Immature natural killer cell (primary cell): ENCODE measurements around the gene MCRIP1. TPM values are rescaled to one million over a fixed set of nuclear protein-coding genes. Genes with fewer than 3 reads are reported as not detected.
A peak's percentile ranks its signal among the peaks of the same experiment; 100 is the strongest.

Source experiments
- DNase-seq, 3 donors: peaks; one replicate each; pipeline ENCODE4 v3.0.0; 2022; ENCODE audit warnings: mixed read lengths in 1 of 3
- H3K27ac Mint-ChIP-seq, 6 donors: one replicate each; pipeline ENCODE4 v1.8.0; 2020; ENCODE audit warnings: mixed read lengths in 6 of 6, mild to moderate bottlenecking in 5 of 6, inconsistent platforms in 4 of 6, moderate library complexity in 3 of 6
- H3K27me3 Mint-ChIP-seq, 3 donors: one replicate each; pipeline ENCODE4 v1.8.0; 2020 to 2021; ENCODE audit warnings: low read depth in 3 of 3, mild to moderate bottlenecking in 3 of 3, mixed read lengths in 3 of 3, moderate library complexity in 3 of 3, inconsistent platforms in 1 of 3
- H3K36me3 Mint-ChIP-seq, 3 donors: one replicate each; pipeline ENCODE4 v1.8.0; 2020; ENCODE audit warnings: mixed read lengths in 3 of 3, inconsistent platforms in 2 of 3, mild to moderate bottlenecking in 2 of 3
- H3K4me1 Mint-ChIP-seq, 2 donors: one replicate each; pipeline ENCODE4 v1.8.0; 2020; ENCODE audit warnings: inconsistent platforms in 2 of 2, mild to moderate bottlenecking in 2 of 2, mixed read lengths in 2 of 2, moderate library complexity in 1 of 2
- H3K4me3 Mint-ChIP-seq, 5 donors: one replicate each; pipeline ENCODE4 v1.8.0; 2020; ENCODE audit warnings: mild to moderate bottlenecking in 5 of 5, mixed read lengths in 5 of 5, inconsistent platforms in 3 of 5, moderate library complexity in 3 of 5
- H3K9me3 Mint-ChIP-seq, 6 donors: one replicate each; pipeline ENCODE4 v1.8.0; 2020; ENCODE audit warnings: mild to moderate bottlenecking in 6 of 6, mixed read lengths in 6 of 6, inconsistent platforms in 4 of 6, moderate library complexity in 3 of 6
- polyA plus RNA-seq, 3 donors: library from polyadenylated mRNA; unstranded; fragments of 300-500 nt; fragmentation: Illumina TruSeq; gene quantifications; one replicate each; pipeline ENCODE4 v1.2.3, GENCODE V29; 2021

The MCRIP1 gene
- polyA plus RNA-seq, 3 donors from 2014 or later, result 112 to 178 (median 124) TPM

- H3K9me3 Mint-ChIP-seq, result peaks cover 0 to 2% (median under 1%) of the 10 kb centered on the region in 6 donors
- H3K36me3 Mint-ChIP-seq, result peaks cover 0 to 11% (median 3%) of the 10 kb centered on the region in 3 donors
- peaks cover 9 to 25% (median 10%) of the 10 kb centered on the region in 3 donors for H3K27me3 Mint-ChIP-seq
- no peak overlapping the region for H3K27ac Mint-ChIP-seq
- peak overlapping the region; percentile 21 to 96 (median 92) for H3K4me3 Mint-ChIP-seq
- H3K4me1 Mint-ChIP-seq, result peaks cover 38 to 44% of the 10 kb centered on the region in 2 donors
- DNase-seq, result no peak
Observed at GRCh38 chr17:81858170-81858966, 25.3 kb upstream of the MCRIP1 start.

GRCh38 chr17:81854974-81855774, 22.1 kb upstream of the MCRIP1 start:
- H3K4me3 Mint-ChIP-seq, result no peak overlapping the region
- H3K9me3 Mint-ChIP-seq, result peaks cover 0 to 1% (median 0%) of the 10 kb centered on the region in 6 donors

GRCh38 chr17:81852237-81852636, 19.1 kb upstream of the MCRIP1 start:
- no peak overlapping the region for H3K27ac Mint-ChIP-seq
- H3K9me3 Mint-ChIP-seq, result no peaks in the 10 kb centered on the region
- peaks cover 0 to 2% (median 0%) of the 10 kb centered on the region in 3 donors for H3K27me3 Mint-ChIP-seq
- peaks cover 0 to 5% of the 10 kb centered on the region in 2 donors for H3K4me1 Mint-ChIP-seq
- peaks cover 0 to 7% (median 3%) of the 10 kb centered on the region in 3 donors for H3K36me3 Mint-ChIP-seq
- H3K4me3 Mint-ChIP-seq, result no peak overlapping the region
- DNase-seq, result no peak

More at GRCh38 chr17:81854974-81855774, 22.1 kb upstream of the MCRIP1 start:
- no peak for DNase-seq
- Mint-ChIP-seq H3K27me3 (peaks cover 0 to 6% (median 2%) of the 10 kb centered on the region in 3 donors), H3K36me3 (peaks cover 0 to 15% (median 3%) of the 10 kb centered on the region in 3 donors), H3K4me1 (peaks cover 22 to 27% of the 10 kb centered on the region in 2 donors), H3K27ac (no peak overlapping the region)

- Mint-ChIP-seq H3K27me3 (peaks cover 0 to 2% (median 0%) of the 10 kb centered on the region in 3 donors), H3K4me3 (no peak overlapping the region), H3K4me1 (peaks cover 0 to 5% of the 10 kb centered on the region in 2 donors), H3K27ac (no peak overlapping the region), H3K9me3 (no peaks in the 10 kb centered on the region), H3K36me3 (peaks cover 0 to 7% (median 3%) of the 10 kb centered on the region in 3 donors)
- no peak for DNase-seq
Observed at GRCh38 chr17:81851423-81851822, 18.3 kb upstream of the MCRIP1 start.

GRCh38 chr17:81849457-81849856, 16.4 kb upstream of the MCRIP1 start:
- no peak overlapping the region for H3K4me3 Mint-ChIP-seq
- H3K27ac Mint-ChIP-seq, result no peak overlapping the region
- H3K27me3 Mint-ChIP-seq, result peaks cover 0 to 5% (median 0%) of the 10 kb centered on the region in 3 donors
- peaks cover 0 to 5% of the 10 kb centered on the region in 2 donors for H3K4me1 Mint-ChIP-seq
- H3K9me3 Mint-ChIP-seq, result no peaks in the 10 kb centered on the region
- no peak for DNase-seq
- peaks cover 0 to 4% (median 0%) of the 10 kb centered on the region in 3 donors for H3K36me3 Mint-ChIP-seq

GRCh38 chr17:81846743-81847689, 13.9 kb upstream of the MCRIP1 start:
- DNase-seq, result no peak
- Mint-ChIP-seq H3K4me3 (no peak overlapping the region), H3K9me3 (no peaks in the 10 kb centered on the region), H3K36me3 (peaks cover 0 to 8% (median 0%) of the 10 kb centered on the region in 3 donors), H3K27me3 (peaks cover 0 to 5% (median 0%) of the 10 kb centered on the region in 3 donors), H3K4me1 (peaks cover 0 to 3% of the 10 kb centered on the region in 2 donors), H3K27ac (no peak overlapping the region)

GRCh38 chr17:81845881-81846742, 13.0 kb upstream of the MCRIP1 start:
- peaks cover 0 to 5% (median 0%) of the 10 kb centered on the region in 3 donors for H3K27me3 Mint-ChIP-seq
- no peaks in the 10 kb centered on the region for H3K4me1 Mint-ChIP-seq
- peaks cover 0 to 4% (median 0%) of the 10 kb centered on the region in 3 donors for H3K36me3 Mint-ChIP-seq
- no peak overlapping the region for H3K27ac Mint-ChIP-seq
- DNase-seq, result no peak
- H3K4me3 Mint-ChIP-seq, result no peak overlapping the region
- no peaks in the 10 kb centered on the region for H3K9me3 Mint-ChIP-seq

GRCh38 chr17:81845361-81845760, 12.3 kb upstream of the MCRIP1 start:
- H3K4me3 Mint-ChIP-seq, result no peak overlapping the region
- peak overlapping the region in 1 of 6 donors; percentile 39 for H3K27ac Mint-ChIP-seq
- peaks cover 0 to 4% (median 0%) of the 10 kb centered on the region in 3 donors for H3K36me3 Mint-ChIP-seq

GRCh38 chr17:81844887-81845286, 11.8 kb upstream of the MCRIP1 start:
- H3K27me3 Mint-ChIP-seq, result peaks cover 0 to 3% (median 0%) of the 10 kb centered on the region in 3 donors
- H3K4me1 Mint-ChIP-seq, result no peaks in the 10 kb centered on the region
- no peak overlapping the region for H3K4me3 Mint-ChIP-seq
- H3K36me3 Mint-ChIP-seq, result peaks cover 0 to 4% (median 0%) of the 10 kb centered on the region in 3 donors
- no peaks in the 10 kb centered on the region for H3K9me3 Mint-ChIP-seq
- H3K27ac Mint-ChIP-seq, result no peak overlapping the region
- DNase-seq, result no peak

More at GRCh38 chr17:81845361-81845760, 12.3 kb upstream of the MCRIP1 start:
- Mint-ChIP-seq H3K9me3 (no peaks in the 10 kb centered on the region), H3K27me3 (peaks cover 0 to 3% (median 0%) of the 10 kb centered on the region in 3 donors), H3K4me1 (no peaks in the 10 kb centered on the region)
- DNase-seq, result no peak

- no peak overlapping the region for H3K4me3 Mint-ChIP-seq
- no peaks in the 10 kb centered on the region for H3K4me1 Mint-ChIP-seq
- H3K27ac Mint-ChIP-seq, result no peak overlapping the region
Observed at GRCh38 chr17:81844327-81844851, 11.3 kb upstream of the MCRIP1 start.

GRCh38 chr17:81843713-81844326, 10.7 kb upstream of the MCRIP1 start:
- no peak for DNase-seq
- Mint-ChIP-seq H3K4me3 (no peak overlapping the region), H3K27me3 (peaks cover 0 to 3% (median 0%) of the 10 kb centered on the region in 3 donors), H3K36me3 (peaks cover 0 to 4% (median 0%) of the 10 kb centered on the region in 3 donors), H3K4me1 (no peaks in the 10 kb centered on the region), H3K9me3 (no peaks in the 10 kb centered on the region), H3K27ac (no peak overlapping the region)

More at GRCh38 chr17:81844327-81844851, 11.3 kb upstream of the MCRIP1 start:
- peaks cover 0 to 4% (median 0%) of the 10 kb centered on the region in 3 donors for H3K36me3 Mint-ChIP-seq
- no peaks in the 10 kb centered on the region for H3K9me3 Mint-ChIP-seq
- no peak for DNase-seq
- H3K27me3 Mint-ChIP-seq, result peaks cover 0 to 3% (median 0%) of the 10 kb centered on the region in 3 donors
